HG03135 (cell line): ENCODE measurements around the gene NSG1.
"Not testable (repeated sequence)": the region's sequence is repeated elsewhere in the genome, so short reads cannot be mapped to it uniquely, and the experiment has no call there.

Experiments used
- ATAC-seq: cut with Tn5 transposase; IDR thresholded peaks from one replicate; pipeline ENCODE4 v1.9.1; 2021; ENCODE audit warnings: mild to moderate bottlenecking, moderate library complexity; ENCODE audit not compliant: unreplicated experiment

The NSG1 gene

GRCh38 chr4:4386736-4387392 lies at the start of gene NSG1:
NSG1 (plus strand) TSS chr4:4387102; CDS start chr4:4387630, 528 bp downstream.
- no peak for ATAC-seq

- no peak for ATAC-seq
These were observed 48.5 kb upstream of the NSG1 start for GRCh38 chr4:4338210-4339001.

- no peak for ATAC-seq
These were observed 47.3 kb upstream of the NSG1 start for GRCh38 chr4:4339504-4340085.

GRCh38 chr4:4341861-4342650 lies 44.8 kb upstream of the NSG1 start:
- no peak for ATAC-seq

- ATAC-seq: no peak
These were observed 43.9 kb upstream of the NSG1 start for GRCh38 chr4:4343038-4343437.

GRCh38 chr4:4344915-4345527 lies 41.9 kb upstream of the NSG1 start:
- peak; percentile 76 for ATAC-seq

GRCh38 chr4:4347585-4347984 lies 39.3 kb upstream of the NSG1 start:
- no peak for ATAC-seq

GRCh38 chr4:4348585-4348984 lies 38.3 kb upstream of the NSG1 start:
- ATAC-seq: not testable (repeated sequence)

GRCh38 chr4:4349867-4350266 lies 37.0 kb upstream of the NSG1 start:
- ATAC-seq: no peak

- no peak for ATAC-seq
These were observed 36.0 kb upstream of the NSG1 start for GRCh38 chr4:4350909-4351308.

GRCh38 chr4:4355302-4355701 lies 31.6 kb upstream of the NSG1 start:
- no peak for ATAC-seq

- ATAC-seq: no peak
These were observed 30.5 kb upstream of the NSG1 start for GRCh38 chr4:4356106-4357041.

- ATAC-seq: no peak
These were observed 28.6 kb upstream of the NSG1 start for GRCh38 chr4:4358093-4358854.

GRCh38 chr4:4361883-4362282 lies 25.0 kb upstream of the NSG1 start:
- no peak for ATAC-seq

- ATAC-seq: no peak
These were observed 23.8 kb upstream of the NSG1 start for GRCh38 chr4:4362991-4363697.

- ATAC-seq: no peak
These were observed 22.8 kb upstream of the NSG1 start for GRCh38 chr4:4364061-4364460.

- no peak for ATAC-seq
These were observed 22.3 kb upstream of the NSG1 start for GRCh38 chr4:4364486-4365208.
